NCI-H1105 (cell line): Measurements from ENCODE around the gene KRTCAP2.

ENCODE experiments used
- DNase-seq: peaks from one replicate; lab custom pipeline; 2025; lab: John Stamatoyannopoulos, UW

KRTCAP2 gene

DNA sequence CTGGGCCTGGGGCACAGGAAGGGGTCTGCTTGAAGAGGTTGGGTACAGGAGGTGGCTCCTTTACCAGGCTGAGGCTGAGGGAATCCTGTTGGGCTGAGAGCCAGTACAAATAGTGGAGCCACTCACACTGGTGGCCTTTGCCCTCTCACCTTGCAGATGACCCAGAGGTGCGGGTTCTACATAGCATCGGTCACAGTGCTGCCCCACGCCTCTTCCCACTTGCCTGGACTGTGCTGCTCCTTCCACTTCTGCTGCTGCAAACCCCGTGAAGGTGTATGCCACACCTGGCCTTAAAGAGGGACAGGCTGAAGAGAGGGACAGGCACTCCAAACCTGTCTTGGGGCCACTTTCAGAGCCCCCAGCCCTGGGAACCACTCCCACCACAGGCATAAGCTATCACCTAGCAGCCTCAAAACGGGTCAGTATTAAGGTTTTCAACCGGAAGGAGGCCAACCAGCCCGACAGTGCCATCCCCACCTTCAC is 39.3 kb downstream of the KRTCAP2 start:
- no peak for DNase-seq

DNA sequence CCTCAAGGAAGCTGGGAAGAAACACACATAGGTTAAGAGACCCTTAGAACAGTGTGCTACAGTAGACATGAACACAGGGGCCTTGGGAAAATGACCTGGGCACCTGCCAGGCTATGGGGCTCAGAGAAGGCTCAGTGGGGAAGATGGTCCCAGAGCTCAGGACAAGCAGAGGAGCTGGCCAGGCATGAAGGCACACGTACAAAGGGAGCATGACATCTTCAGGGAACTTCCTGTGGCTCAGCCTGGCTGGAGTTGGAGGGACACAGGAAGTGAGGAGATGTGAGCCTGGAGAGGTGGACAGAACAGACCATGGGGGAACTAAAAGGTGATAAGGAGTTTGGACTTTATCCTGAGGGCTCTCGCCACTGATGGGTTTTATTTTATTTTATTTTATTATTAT is 41.2 kb downstream of the KRTCAP2 start:
- DNase-seq, result no peak

DNA sequence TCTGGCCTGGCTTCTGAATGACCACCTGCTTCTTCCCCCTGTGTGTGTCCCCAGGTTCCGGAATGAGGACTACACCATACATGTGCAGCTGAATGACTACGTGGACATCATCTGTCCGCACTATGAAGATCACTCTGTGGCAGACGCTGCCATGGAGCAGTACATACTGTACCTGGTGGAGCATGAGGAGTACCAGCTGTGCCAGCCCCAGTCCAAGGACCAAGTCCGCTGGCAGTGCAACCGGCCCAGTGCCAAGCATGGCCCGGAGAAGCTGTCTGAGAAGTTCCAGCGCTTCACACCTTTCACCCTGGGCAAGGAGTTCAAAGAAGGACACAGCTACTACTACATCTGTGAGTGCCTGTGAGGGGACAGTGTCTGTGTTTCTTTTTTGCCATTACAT is 41.8 kb downstream of the KRTCAP2 start:
- DNase-seq, result no peak

DNA sequence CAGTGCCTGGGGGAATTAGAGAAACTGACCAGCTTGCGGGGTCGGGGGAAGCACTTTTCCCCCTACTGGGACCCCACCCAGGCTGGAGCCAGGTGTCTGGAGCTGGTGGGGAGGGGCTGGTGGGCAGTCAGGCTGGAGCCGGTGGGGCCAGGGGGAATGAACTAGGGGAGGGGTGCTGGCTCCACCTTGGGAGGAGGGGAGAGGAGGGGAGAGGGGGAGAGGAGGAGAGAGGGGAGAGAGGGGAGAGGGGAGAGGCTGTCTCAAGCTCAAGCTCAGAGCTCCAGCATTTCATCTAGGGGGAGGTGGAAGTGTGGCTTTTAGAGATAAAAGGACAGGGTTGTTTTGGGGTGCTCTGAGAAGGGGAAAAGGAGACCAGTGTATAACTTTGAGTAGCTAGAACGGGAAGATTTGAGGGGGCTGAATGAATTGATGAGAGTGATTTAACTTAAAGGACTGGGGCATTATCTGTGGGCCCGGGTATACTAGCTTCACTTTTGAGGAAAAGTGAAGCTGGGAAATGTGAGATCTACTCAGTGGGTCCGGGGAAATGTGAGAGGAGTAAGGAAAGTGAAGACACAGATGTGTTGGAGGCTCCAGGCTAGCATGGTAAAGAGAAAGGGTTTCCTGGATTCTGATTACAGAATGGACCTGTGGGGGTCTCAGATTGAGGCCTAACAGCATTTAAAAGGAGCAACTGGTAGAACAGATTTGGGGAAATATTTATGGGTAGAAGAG is 42.7 kb downstream of the KRTCAP2 start:
- DNase-seq, result no peak

- DNase-seq, result no peak
Observed at GRCh38 chr1:155128755-155129473, 44.2 kb downstream of the KRTCAP2 start.

DNA sequence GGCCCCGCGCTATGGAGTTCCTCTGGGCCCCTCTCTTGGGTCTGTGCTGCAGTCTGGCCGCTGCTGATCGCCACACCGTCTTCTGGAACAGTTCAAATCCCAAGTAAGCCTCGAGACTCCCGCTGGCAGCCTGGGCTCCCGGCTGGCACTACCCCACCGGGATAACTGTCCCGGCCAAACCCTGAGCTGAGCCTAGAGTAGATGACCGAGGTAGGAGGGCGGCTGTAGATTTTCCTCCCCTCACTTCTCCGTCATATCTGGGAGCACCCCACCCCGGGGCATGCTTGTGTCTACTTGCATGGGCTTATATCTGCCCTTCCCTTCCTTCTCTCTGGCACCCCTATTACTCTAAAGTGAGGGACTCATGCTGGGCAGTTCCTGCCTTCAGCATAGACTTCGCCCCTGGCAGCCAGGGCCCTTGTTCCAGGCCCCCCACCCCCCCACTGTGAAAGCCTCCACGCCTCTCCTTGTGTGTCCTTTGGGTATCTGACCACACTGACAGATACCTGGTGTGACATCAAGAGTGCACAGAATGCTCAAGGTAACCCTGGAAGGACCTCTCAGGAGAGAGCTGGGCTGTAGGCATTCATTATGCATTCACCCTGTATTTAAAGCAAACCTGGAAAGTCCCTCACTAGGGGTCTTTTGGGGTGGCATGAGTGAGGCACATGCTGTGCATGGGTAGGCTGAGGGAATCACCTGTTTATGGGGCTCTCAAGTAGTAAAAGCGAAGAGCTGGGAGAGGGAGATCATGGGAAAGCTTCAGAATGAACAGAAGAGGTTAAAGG is 44.9 kb downstream of the KRTCAP2 start:
- no peak for DNase-seq

DNA sequence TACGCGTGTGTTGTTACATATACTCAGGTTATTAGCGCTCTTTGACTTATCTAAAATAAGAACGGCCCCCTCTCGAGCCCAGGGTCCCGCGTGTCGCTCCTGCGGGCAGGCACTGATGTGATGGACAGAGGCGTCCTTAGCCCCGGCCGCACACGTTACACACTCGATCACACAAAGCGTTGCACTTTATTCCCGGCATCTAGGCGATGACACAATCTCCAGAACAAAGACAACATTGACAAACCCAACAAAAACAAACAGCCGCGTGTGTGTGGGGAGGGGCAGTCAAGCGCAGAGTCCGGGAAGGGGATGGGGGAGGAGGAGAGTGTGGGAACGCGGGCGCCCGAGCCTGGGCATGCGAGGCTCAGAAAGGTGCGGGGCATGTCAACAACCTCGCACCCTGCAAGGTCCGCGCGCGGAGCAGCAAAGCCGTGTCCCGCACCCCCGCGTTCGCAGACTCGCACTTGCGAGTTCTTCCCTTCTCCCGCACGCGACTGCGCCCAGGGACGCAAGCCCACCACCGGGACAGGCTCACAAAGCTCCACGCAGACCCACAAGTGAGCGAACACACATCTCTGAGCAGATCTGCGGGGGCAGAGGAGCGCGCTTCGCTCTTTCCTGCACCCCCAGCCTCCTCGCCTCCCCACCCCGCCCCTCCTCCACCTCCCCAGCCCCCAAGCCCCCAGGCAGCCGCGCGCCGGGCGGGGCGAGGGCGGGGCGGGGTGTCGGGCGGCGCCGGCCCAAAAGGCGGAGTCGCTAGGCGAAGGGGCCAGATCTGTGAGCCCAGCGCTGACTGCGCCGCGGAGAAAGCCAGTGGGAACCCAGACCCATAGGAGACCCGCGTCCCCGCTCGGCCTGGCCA is 45.8 kb downstream of the KRTCAP2 start, which contains the start of gene EFNA1:
TSS of gene EFNA1 (plus strand) at position 772 of the 862 bp plus-strand sequence. CDS start 102 bp downstream, outside the sequence.
- DNase-seq, result peak; percentile 39

GRCh38 chr1:155126556-155127104 is 46.5 kb downstream of the KRTCAP2 start:
- DNase-seq, result peak; percentile 13

DNA sequence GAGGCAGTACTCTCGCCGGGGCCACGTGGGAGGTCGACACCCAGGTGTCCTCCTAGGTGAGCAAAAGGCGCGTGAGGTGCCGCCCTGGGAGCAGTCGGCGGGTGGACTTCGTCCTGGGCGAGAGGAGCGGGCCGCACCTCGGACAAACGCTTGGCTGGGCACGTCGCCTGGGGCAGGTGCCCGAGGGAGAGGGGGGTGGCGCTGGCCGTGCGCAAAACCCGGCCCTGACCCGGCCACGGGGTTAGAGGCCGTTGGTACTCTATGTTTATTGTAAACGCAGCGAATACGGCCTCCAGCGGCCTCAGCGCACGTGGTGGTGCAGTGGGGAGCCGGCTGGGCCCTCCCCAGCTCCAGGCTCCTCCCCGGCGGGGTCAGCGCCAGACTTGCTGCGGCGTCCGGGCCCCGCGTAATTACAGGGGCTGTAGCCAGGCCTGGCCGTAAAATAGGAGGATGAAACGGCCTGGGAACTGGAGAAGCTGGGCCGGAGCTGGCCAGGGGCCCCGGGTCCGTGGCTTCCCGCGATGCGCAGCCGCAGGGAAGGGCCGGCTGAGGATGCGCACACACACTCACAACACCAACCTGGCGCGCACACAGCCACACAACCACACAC is 47.1 kb downstream of the KRTCAP2 start:
- DNase-seq, result no peak

DNA sequence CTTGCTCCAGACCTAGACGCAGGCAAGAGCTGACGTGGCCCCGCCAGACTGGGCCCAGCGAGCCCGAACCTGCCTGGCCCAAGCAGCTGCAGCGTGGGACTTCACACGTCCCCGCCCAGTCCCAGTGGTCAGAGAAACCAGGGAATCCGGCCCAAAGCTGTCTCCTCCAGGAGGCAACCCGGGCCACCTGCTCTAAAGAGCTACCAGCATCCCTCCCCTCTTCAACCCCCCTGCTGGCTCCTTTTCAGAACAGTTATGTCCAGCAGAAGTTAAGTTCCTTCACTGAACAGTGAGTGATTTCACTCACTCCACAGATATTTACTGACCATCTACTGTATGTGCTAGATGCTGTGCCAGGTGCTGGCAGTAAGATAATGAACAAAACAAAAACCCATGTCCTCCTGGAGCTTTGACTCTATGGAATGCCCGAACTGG is 47.6 kb downstream of the KRTCAP2 start:
- no peak for DNase-seq

DNA sequence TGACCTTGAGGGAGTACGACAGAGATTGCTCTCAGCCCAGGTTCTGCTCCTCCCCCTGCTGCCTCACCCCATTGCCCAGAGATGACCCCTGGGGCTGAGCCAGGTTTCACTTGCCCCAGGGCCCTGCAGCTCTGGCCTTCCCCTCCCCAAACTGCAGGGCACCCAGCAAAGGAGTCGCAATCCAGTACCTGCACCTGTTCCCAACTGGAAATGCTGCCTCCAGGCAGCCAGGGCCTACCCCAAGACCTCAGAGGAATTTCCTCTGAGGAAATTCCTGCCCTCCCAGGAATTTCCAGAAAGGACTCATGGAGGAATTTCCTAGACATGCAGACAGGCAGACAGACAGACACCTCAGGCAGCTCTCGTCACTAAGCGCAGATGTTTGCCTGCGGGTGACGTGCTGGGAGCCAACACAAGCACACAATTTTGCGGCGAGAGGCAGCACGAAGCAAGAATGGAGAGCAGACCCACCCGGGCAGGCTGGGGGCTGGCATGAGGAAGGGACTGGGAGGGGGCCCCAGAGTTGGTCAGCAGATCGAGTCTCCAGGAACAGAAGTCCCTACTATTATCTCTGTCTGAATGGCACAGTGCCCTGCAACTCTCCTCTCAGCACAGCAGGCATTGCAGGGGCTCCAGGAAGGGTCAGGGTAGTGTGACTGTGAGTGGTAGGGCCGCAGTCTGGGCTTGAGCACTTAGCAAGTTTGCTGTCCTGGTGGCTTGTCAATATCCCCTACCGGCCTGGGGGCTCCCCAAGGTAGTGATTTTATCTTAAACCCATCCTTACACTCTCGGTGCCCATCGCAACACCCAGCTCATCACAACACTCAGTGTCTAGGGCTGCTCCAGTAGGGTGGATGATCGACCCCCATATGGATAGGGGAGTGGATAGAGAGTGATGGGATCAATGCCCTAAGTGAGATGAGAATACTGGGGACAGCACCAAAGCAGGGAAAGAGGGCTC is 48.3 kb downstream of the KRTCAP2 start:
- no peak for DNase-seq

DNA sequence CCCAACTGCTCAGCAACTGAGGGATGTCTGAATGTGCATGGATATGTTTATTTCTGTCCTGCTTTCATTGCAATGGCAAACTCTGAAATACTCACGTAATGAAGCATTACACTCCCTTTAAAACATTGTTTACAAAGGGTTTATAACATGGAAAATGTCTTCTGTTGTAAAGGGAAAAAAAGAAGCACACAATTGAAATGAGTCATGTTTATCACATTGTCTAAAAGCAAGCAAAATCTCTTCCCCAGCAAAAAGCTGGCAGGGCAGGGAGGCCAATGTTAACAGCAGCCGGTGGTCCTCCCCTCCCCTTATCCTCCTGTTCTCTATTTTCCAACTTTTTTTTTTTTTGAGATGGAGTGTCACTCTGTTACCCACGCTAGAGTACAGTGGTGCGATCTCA is 49.3 kb downstream of the KRTCAP2 start:
- DNase-seq, result no peak

DNA sequence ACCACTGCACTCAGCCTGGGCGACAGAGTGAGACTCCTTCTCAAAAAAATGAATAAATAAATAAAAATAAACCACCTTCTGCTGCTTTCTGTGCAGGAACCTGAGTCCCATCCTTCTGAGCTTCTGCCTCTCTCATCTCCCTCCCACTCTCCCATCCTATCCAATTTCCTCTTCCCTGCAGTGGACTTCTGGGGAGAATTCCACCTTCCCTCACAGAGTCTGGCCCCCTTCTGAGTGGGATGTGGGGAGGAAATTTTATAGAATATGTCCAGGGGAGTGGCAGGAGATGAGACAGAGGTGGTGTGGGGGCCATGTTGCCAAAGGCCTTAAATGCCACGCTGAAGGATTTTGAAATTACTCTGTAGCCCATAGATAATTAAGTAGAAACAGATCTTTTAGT is 50.8 kb downstream of the KRTCAP2 start:
- no peak for DNase-seq

DNA sequence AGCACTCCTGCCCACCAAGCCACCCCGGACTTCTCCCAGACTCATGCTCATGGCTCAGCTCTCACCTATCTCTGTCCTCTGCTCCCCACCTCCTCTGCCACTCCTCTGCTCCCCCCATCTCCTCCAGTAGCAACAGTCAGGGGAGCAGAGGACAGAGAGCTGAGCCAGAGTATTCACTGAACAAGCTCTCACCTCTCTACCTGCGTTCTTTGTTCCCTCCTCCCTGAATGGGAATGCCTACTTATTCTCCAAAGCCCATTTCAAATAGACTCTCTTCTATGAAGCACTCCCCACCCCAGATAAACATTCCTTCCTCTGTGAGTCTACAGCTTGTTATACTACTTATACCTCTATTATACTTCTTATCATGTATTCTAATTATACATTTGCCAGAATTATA is 51.9 kb downstream of the KRTCAP2 start:
- DNase-seq, result no peak

DNA sequence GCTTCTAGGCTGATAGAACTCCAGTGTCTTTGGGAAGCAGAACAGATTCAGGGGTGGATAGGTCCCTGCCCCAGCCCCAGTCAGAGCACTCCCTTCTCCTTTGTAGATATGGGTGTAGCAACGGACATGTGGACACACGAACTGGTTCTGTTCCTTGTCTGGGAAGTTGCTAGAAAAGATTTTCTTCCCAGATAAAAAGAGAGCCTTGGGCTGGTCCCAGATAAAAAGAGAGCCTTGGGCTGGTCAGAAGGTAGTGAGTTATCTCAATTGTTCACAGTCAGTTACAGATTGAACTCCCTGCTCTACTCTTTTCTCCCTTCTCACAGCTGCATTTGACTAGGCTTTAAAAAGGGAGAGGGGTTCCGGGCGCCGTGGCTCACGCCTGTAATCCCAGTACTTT is 52.9 kb downstream of the KRTCAP2 start:
- no peak for DNase-seq
